ENCODE results near the gene IL1RAPL1.

DNA sequence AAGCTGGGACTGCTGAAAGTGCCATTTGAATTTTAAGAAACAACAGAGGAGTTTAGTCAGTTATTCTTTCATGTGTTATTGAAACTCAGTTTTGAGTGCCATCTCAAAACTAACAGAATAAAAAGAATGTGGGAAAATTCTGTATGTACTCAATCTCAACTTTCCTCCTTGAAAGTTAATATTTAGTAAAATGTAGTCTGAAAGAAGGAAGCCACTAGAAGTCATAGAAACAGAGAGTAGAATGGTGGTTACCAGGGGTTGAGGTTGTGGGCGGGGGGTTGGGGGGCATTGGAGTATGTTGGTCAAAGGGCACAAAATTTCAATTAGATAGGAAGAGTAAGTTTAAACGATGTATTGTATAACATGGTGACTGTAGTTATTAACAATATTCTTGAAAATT lies 999.9 kb downstream of the IL1RAPL1 start:
- TF ChIP-seq ZNF274 (IDR thresholded peaks at IDR 0.05; ENCODE audit: low read depth, low read length), result no peak
- TF ChIP-seq YY1 (IDR thresholded peaks at IDR 0.05; ENCODE audit: insufficient read depth, insufficient read length), result no peak

Measured in NT2/D1 (cell line).